Heart left ventricle (tissue), 13 donors: ENCODE measurements around the gene CASKIN1.

Experiments used
- CTCF ChIP-seq, 12 donors: fragments of 200-600 bp; sonication (generic) in 4 of 12; IDR thresholded peaks; one replicate each; pipeline versions ENCODE4 v1.5.0 to v1.8.0; 2018 to 2022; ENCODE audit warnings: antibody characterized with exemption in 12 of 12, mild to moderate bottlenecking in 5 of 12
- POLR2A ChIP-seq, 2 donors: fragments of 450-650 bp; IDR thresholded peaks; one replicate each; pipeline ENCODE4 v1.6.1; 2017; ENCODE audit warnings: antibody characterized with exemption in 2 of 2, mild to moderate bottlenecking in 2 of 2, moderate library complexity in 2 of 2
- donor health status: ischemic (EF 13 %, LVEDD 7.1; RV severe dilation, severe dysfunction).
- donor health status: DM: no; HTN: yes; CAD: no.
- donor health status: DM: no; HTN: no; CAD: no.
- donor health status: ischemic (EF 25% LVEDD 6.9; RV normal size, moderate dysfunction).
- donor health status: ischemic (EF 25% LVEDD 5.7; RV mildly dilated, moderate dysfunction).
- donor health status: ischemic (EF 35%, LVEDD 5.7; RV mildly dilated, moderate dysfunction).
- donor health status: nonischemic (EF 11% LVEDD 7.7; RV severe dilation, severe dysfunction).
- donor health status: DM: yes; HTN: yes; CAD: no.
- donor health status: PGD.
- donor health status: ischemic (EF 29% LVEDD 5.4; RV normal size, mild dysfunction).
- donor health status: nonischemic (EF 23%, LVEDD 6.1; RV moderate dilation, normal function).

GRCh38 chr16:2160915-2161551 lies 35.4 kb downstream of the CASKIN1 start:
- TF ChIP-seq CTCF (IDR thresholded peaks at IDR 0.05) (no peak), POLR2A (IDR thresholded peaks at IDR 0.05) (no peak)
